ENCODE results near the gene FBXL13.
"Not testable (repeated sequence)": the region's sequence is repeated elsewhere in the genome, so short reads cannot be mapped to it uniquely, and the experiment has no call there.

The FBXL13 gene

GRCh38 chr7:103020876-103021275, 53.7 kb downstream of the FBXL13 start:
- DNase-seq: not testable (repeated sequence)

GRCh38 chr7:103018295-103018694, 56.3 kb downstream of the FBXL13 start:
- DNase-seq: not testable (repeated sequence)

- no peak for DNase-seq
Observed at GRCh38 chr7:103011650-103012049, 62.9 kb downstream of the FBXL13 start.

- DNase-seq: no peak
Observed at GRCh38 chr7:103010211-103010610, 64.4 kb downstream of the FBXL13 start.

GRCh38 chr7:103009466-103010185, 65.0 kb downstream of the FBXL13 start:
- DNase-seq: no peak

GRCh38 chr7:103003004-103003403, 71.6 kb downstream of the FBXL13 start:
- no peak for DNase-seq

GRCh38 chr7:103001210-103001609, 73.4 kb downstream of the FBXL13 start:
- DNase-seq: no peak

- no peak for DNase-seq
Observed at GRCh38 chr7:102996957-102997356, 77.6 kb downstream of the FBXL13 start.

GRCh38 chr7:102995609-102996008, 79.0 kb downstream of the FBXL13 start:
- not testable (repeated sequence) for DNase-seq

GRCh38 chr7:102994567-102994966, 80.0 kb downstream of the FBXL13 start:
- no peak for DNase-seq

GRCh38 chr7:102993718-102994029, 80.9 kb downstream of the FBXL13 start:
- DNase-seq: no peak

GRCh38 chr7:102992938-102993717, 81.5 kb downstream of the FBXL13 start:
- DNase-seq: no peak

GRCh38 chr7:102992509-102992937, 82.1 kb downstream of the FBXL13 start:
- DNase-seq: no peak

GRCh38 chr7:102991540-102992214, 82.9 kb downstream of the FBXL13 start:
- DNase-seq: no peak

GRCh38 chr7:102991077-102991539, 83.5 kb downstream of the FBXL13 start:
- DNase-seq: no peak

- DNase-seq: no peak
Observed at GRCh38 chr7:102990642-102991041, 84.0 kb downstream of the FBXL13 start.

- DNase-seq: no peak
Observed at GRCh38 chr7:102988631-102989560, 85.7 kb downstream of the FBXL13 start.

- DNase-seq: no peak
Observed at GRCh38 chr7:102988088-102988487, 86.5 kb downstream of the FBXL13 start.

- no peak for DNase-seq
Observed at GRCh38 chr7:102985176-102985783, 89.3 kb downstream of the FBXL13 start.

- no peak for DNase-seq
Observed at GRCh38 chr7:102983602-102984001, 91.0 kb downstream of the FBXL13 start.

- no peak for DNase-seq
Observed at GRCh38 chr7:102982235-102982634, 92.4 kb downstream of the FBXL13 start.

- no peak for DNase-seq
Observed at GRCh38 chr7:102981451-102981850, 93.1 kb downstream of the FBXL13 start.
